HepG2 (cell line): ENCODE data around the gene CCDC106. TPM values are rescaled to one million over a fixed set of nuclear protein-coding genes. Genes with fewer than 3 reads are reported as not detected.
A peak's percentile ranks its signal among the peaks of the same experiment; 100 is the strongest.

Experiments
- BRD4 ChIP-seq: sonication (generic); formaldehyde crosslinking; IDR thresholded peaks from 2 replicates; pipeline ENCODE4 v1.4.0; 2020; ENCODE audit warnings: missing genetic modification reagents
- GLI4 ChIP-seq: sonication (generic); formaldehyde crosslinking; IDR thresholded peaks from 2 replicates; pipeline ENCODE4 v1.5.1; 2020; ENCODE audit warnings: missing genetic modification reagents, mild to moderate bottlenecking, moderate library complexity, borderline replicate concordance
- HDAC1 ChIP-seq: sonication (generic); formaldehyde crosslinking; IDR thresholded peaks from 2 replicates; pipeline ENCODE4 v1.5.1; 2020; ENCODE audit warnings: mild to moderate bottlenecking, missing genetic modification reagents
- JUNB ChIP-seq: sonication (generic); formaldehyde crosslinking; IDR thresholded peaks from 2 replicates; pipeline ENCODE4 v1.8.0; 2022; ENCODE audit warnings: missing genetic modification reagents, mild to moderate bottlenecking, borderline replicate concordance
- MYC ChIP-seq: sonication (generic); formaldehyde crosslinking; IDR thresholded peaks from 2 replicates; pipeline ENCODE4 v1.9.0; 2021; ENCODE audit warnings: missing genetic modification reagents, borderline replicate concordance
- NFAT5 ChIP-seq: sonication (generic); formaldehyde crosslinking; IDR thresholded peaks from 2 replicates; pipeline ENCODE4 v1.4.0; 2020; ENCODE audit warnings: missing genetic modification reagents
- NONO ChIP-seq, 2 experiments: fragments of 450-650 bp in 1 of 2; sonication (generic) in 1 of 2; formaldehyde crosslinking in 1 of 2; IDR thresholded peaks in 1 of 2; conservative IDR thresholded peaks in 1 of 2; 2 replicates each; pipeline versions ENCODE4 v1.6.1 to v1.8.0; 2017 to 2022; ENCODE audit warnings: mild to moderate bottlenecking in 1 of 2, missing genetic modification reagents in 1 of 2, moderate library complexity in 1 of 2
- RBFOX2 ChIP-seq: fragments of 200-400 bp; formaldehyde crosslinking; IDR thresholded peaks from 2 replicates; pipeline ENCODE4 v1.6.1; 2017; ENCODE audit warnings: low read depth, mild to moderate bottlenecking, low read length
- SP4 ChIP-seq: sonication (generic); formaldehyde crosslinking; IDR thresholded peaks from 2 replicates; pipeline ENCODE4 v1.8.1; 2023; ENCODE audit warnings: mild to moderate bottlenecking, missing genetic modification reagents
- YY1 ChIP-seq: IDR thresholded peaks from 2 replicates; pipeline ENCODE4 v1.6.1; 2011; ENCODE audit warnings: low read length, low read depth, moderate library complexity, mild to moderate bottlenecking; ENCODE audit not compliant: insufficient read depth, insufficient replicate concordance
- ZFY ChIP-seq: sonication (generic); formaldehyde crosslinking; IDR thresholded peaks from 2 replicates; pipeline ENCODE4 v1.4.0; 2020; ENCODE audit warnings: missing genetic modification reagents
- ZNF138 ChIP-seq: sonication (generic); formaldehyde crosslinking; IDR thresholded peaks from 2 replicates; pipeline ENCODE4 v1.5.0; 2020; ENCODE audit warnings: mild to moderate bottlenecking, low read depth, missing genetic modification reagents
- ZNF207 ChIP-seq: fragments of 450-650 bp; IDR thresholded peaks from 2 replicates; pipeline ENCODE4 v1.6.1; 2016; ENCODE audit warnings: antibody characterized with exemption, borderline replicate concordance
- ZNF253 ChIP-seq: sonication (generic); formaldehyde crosslinking; IDR thresholded peaks from 2 replicates; pipeline ENCODE4 v1.8.0; 2022; ENCODE audit warnings: mild to moderate bottlenecking, missing genetic modification reagents, borderline replicate concordance
- ZNF280B ChIP-seq: sonication (generic); formaldehyde crosslinking; IDR thresholded peaks from 2 replicates; pipeline ENCODE4 v1.5.0; 2020; ENCODE audit warnings: missing genetic modification reagents, mild to moderate bottlenecking, borderline replicate concordance
- ZNF451 ChIP-seq: sonication (generic); formaldehyde crosslinking; IDR thresholded peaks from 2 replicates; pipeline ENCODE4 v1.5.0; 2020; ENCODE audit warnings: mild to moderate bottlenecking, missing genetic modification reagents
- polyA plus RNA-seq, 8 experiments: library from polyadenylated mRNA; depleted of rRNA in 3 of 8; stranded (reverse) in 7 of 8; unstranded in 1 of 8; fragments of >200 nt; fragmentation: Illumina TruSeq in 4 of 8; extraction: Trizol in 4 of 8; gene quantifications; 2 replicates each; pipeline versions ENCODE4 v1.2.1 to v1.2.3, GENCODE V29; 2011 to 2016; ENCODE audit warnings: low read depth in 4 of 8, missing spikeins in 1 of 8, mixed read lengths in 1 of 8; ENCODE audit not compliant: insufficient read depth in 1 of 8
- total RNA-seq, 5 experiments: library from RNA; depleted of rRNA; stranded (reverse); fragments of >200 nt; fragmentation: Illumina TruSeq; extraction: Trizol; gene quantifications; 2 replicates each; pipeline ENCODE4 v1.2.3, GENCODE V29; 2016; ENCODE audit warnings: low read depth in 1 of 5
- TF ChIP-seq, protein P1 (sequence below): IDR thresholded peaks from 2 replicates; pipeline ENCODE4 v1.6.1; 2012; ENCODE audit warnings: inconsistent platforms
- TF ChIP-seq, protein P2 (sequence below): sonication (generic); formaldehyde crosslinking; IDR thresholded peaks from 2 replicates; pipeline ENCODE4 v1.5.0; 2020; ENCODE audit warnings: missing genetic modification reagents

Gene CCDC106
- total and polyA plus RNA-seq, 2 of the 13 experiments (the other 11 are each of a cell fraction or from before 2014, with no cell fraction given): 4.7 to 8.8 TPM

GRCh38 chr19:55642153-55643002, 5.6 kb upstream of the CCDC106 start (continued):
- TF ChIP-seq ZNF451 (CRISPR knock-in tag): 0 out of 2 replicates have a peak, but pooled peaks have one; percentile 3
- no peak for TF ChIP-seq NONO (IDR thresholded peaks at IDR 0.05)
- TF ChIP-seq NONO (CRISPR knock-in tag; conservative IDR thresholded peaks at IDR 0.05): peak; percentile 32; the same call in 1 of the 2 replicates
- 0 out of 2 replicates have a peak, but pooled peaks have one; percentile 56 for TF ChIP-seq ZNF280B (CRISPR knock-in tag)
- TF ChIP-seq BRD4: no peak
- TF ChIP-seq ZFY (CRISPR knock-in tag): peak; percentile 22
- TF ChIP-seq, protein P1, sequence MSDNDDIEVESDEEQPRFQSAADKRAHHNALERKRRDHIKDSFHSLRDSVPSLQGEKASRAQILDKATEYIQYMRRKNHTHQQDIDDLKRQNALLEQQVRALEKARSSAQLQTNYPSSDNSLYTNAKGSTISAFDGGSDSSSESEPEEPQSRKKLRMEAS: peak; percentile 80
- TF ChIP-seq RBFOX2: peak; percentile 81
- TF ChIP-seq ZNF138 (CRISPR knock-in tag): peak; percentile 41; the same call in 1 of the 2 replicates
- peak; percentile 41; the same call in 1 of the 2 replicates for TF ChIP-seq ZNF253 (CRISPR knock-in tag)
- no peak; the same call in 1 of the 2 replicates for TF ChIP-seq HDAC1 (CRISPR knock-in tag)
- no peak for TF ChIP-seq ZNF207
- peak; percentile 3; the same call in 1 of the 2 replicates for TF ChIP-seq MYC (CRISPR knock-in tag)
- TF ChIP-seq NFAT5 (CRISPR knock-in tag): no peak; the same call in 1 of the 2 replicates
- no peak for TF ChIP-seq JUNB
- no peak for TF ChIP-seq GLI4 (CRISPR knock-in tag)
- TF ChIP-seq YY1: no peak
- peak; percentile 17; the same call in 1 of the 2 replicates for TF ChIP-seq SP4
- TF ChIP-seq, protein P2, sequence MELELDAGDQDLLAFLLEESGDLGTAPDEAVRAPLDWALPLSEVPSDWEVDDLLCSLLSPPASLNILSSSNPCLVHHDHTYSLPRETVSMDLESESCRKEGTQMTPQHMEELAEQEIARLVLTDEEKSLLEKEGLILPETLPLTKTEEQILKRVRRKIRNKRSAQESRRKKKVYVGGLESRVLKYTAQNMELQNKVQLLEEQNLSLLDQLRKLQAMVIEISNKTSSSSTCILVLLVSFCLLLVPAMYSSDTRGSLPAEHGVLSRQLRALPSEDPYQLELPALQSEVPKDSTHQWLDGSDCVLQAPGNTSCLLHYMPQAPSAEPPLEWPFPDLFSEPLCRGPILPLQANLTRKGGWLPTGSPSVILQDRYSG (CRISPR knock-in tag): peak; percentile 29; the same call in 1 of the 2 replicates
